Keratinocyte (primary cell): ENCODE results near the gene ESF1. TPM values are rescaled to one million over a fixed set of nuclear protein-coding genes. Genes with fewer than 3 reads are reported as not detected.
"Not testable (repeated sequence)": the region's sequence is repeated elsewhere in the genome, so short reads cannot be mapped to it uniquely, and the experiment has no call there.

Experiments used
- DNase-seq: peaks from one replicate; pipeline ENCODE4 v3.0.0-alpha.2; 2011; ENCODE audit warnings: low read depth, missing footprints, low spot score
- FAIRE-seq: peaks from 2 replicates; lab custom pipeline; 2011; peaks lifted over from hg19 to GRCh38; lab: Jason Lieb, UNC
- H2AFZ ChIP-seq: 2 replicates; pipeline ENCODE4 v1.6.0; 2012; ENCODE audit warnings: low read length, control low read depth, inconsistent platforms; ENCODE audit not compliant: control insufficient read depth
- H3K27ac ChIP-seq: 2 replicates; pipeline ENCODE4 v1.5.1; 2011; ENCODE audit warnings: low read length; ENCODE audit not compliant: control insufficient read depth, insufficient read depth
- H3K27me3 ChIP-seq: 3 replicates; pipeline ENCODE4 v1.6.0; 2011; ENCODE audit warnings: low read length; ENCODE audit not compliant: control insufficient read depth, insufficient read depth; ENCODE audit errors: extremely low read depth
- H3K36me3 ChIP-seq, 2 experiments: 2 replicates in 1 of 2; 3 replicates in 1 of 2; pipeline ENCODE4 v1.5.1; 2011; ENCODE audit warnings: low read length in 2 of 2, mild to moderate bottlenecking in 1 of 2; ENCODE audit not compliant: control insufficient read depth in 2 of 2, insufficient read depth in 2 of 2; ENCODE audit errors: extremely low read depth in 1 of 2
- H3K4me1 ChIP-seq: 3 replicates; pipeline ENCODE4 v1.5.1; 2011; ENCODE audit warnings: low read length; ENCODE audit not compliant: control insufficient read depth, insufficient read depth; ENCODE audit errors: extremely low read depth
- H3K4me2 ChIP-seq: 3 replicates; pipeline ENCODE4 v1.6.0; 2011; ENCODE audit warnings: low read depth, low read length; ENCODE audit not compliant: control insufficient read depth, insufficient read depth; ENCODE audit errors: extremely low read depth
- H3K4me3 ChIP-seq, 3 experiments: fragments of 200-600 bp in 1 of 3; sonication (generic) in 1 of 3; 2 replicates in 2 of 3; 3 replicates in 1 of 3; pipeline ENCODE4 v1.5.1; 2011 to 2016; ENCODE audit warnings: low read length in 3 of 3, mild to moderate bottlenecking in 3 of 3, control low read depth in 2 of 3, inconsistent platforms in 1 of 3, low read depth in 1 of 3, mixed read lengths in 1 of 3, mixed run types in 1 of 3, moderate library complexity in 1 of 3; ENCODE audit not compliant: control insufficient read depth in 2 of 3, insufficient read depth in 2 of 3; ENCODE audit errors: extremely low read depth in 1 of 3
- H3K79me2 ChIP-seq: 2 replicates; pipeline ENCODE4 v1.6.0; 2012; ENCODE audit warnings: low read length; ENCODE audit not compliant: control insufficient read depth, insufficient read depth
- H3K9ac ChIP-seq: 3 replicates; pipeline ENCODE4 v1.6.0; 2011; ENCODE audit warnings: low read length; ENCODE audit not compliant: control insufficient read depth, insufficient read depth; ENCODE audit errors: extremely low read depth
- H3K9me1 ChIP-seq: 3 replicates; pipeline ENCODE4 v1.6.0; 2011; ENCODE audit warnings: low read length; ENCODE audit not compliant: control insufficient read depth, insufficient read depth; ENCODE audit errors: extremely low read depth
- H3K9me3 ChIP-seq: 2 replicates; pipeline ENCODE4 v1.5.1; 2012; ENCODE audit warnings: low read depth, low read length; ENCODE audit not compliant: control insufficient read depth
- H4K20me1 ChIP-seq: 3 replicates; pipeline ENCODE4 v1.6.0; 2011; ENCODE audit warnings: low read length; ENCODE audit not compliant: control insufficient read depth, insufficient read depth; ENCODE audit errors: extremely low read depth
- CTCF ChIP-seq, 3 experiments: IDR thresholded peaks in 1 of 3; conservative IDR thresholded peaks in 1 of 3; optimal IDR thresholded peaks in 1 of 3; 2 replicates in 2 of 3; 3 replicates in 1 of 3; pipeline versions ENCODE3 to v1.5.1; 2011; ENCODE audit warnings: low read length in 3 of 3, mild to moderate bottlenecking in 3 of 3, moderate library complexity in 2 of 3, control low read depth in 1 of 3, inconsistent platforms in 1 of 3; ENCODE audit not compliant: insufficient read depth in 2 of 3; ENCODE audit errors: extremely low read depth in 1 of 3
- EZH2 ChIP-seq: IDR thresholded peaks from one replicate; pipeline ENCODE4 v1.6.1; 2012; ENCODE audit warnings: inconsistent platforms, mild to moderate bottlenecking, low read length, moderate library complexity
- dilution Hi-C: fragments of 300-500 bp; cut with MboI; formaldehyde crosslinking; loops from one replicate; pipeline ENCODE4 v1.7.0; 2020; ENCODE audit warnings: low sequenced_read_pairs; ENCODE audit not compliant: extremely low pct_ligation_motif_present
- polyA plus RNA-seq, 5 experiments: library from polyadenylated mRNA; depleted of rRNA in 3 of 5; stranded (reverse) in 3 of 5; stranded (forward) in 1 of 5; unstranded in 1 of 5; fragments of >200 nt; gene quantifications; 1 replicate in 1 of 5; 2 replicates in 3 of 5; 3 replicates in 1 of 5; pipeline versions ENCODE4 v1.2.1 to v1.2.3, GENCODE V29; 2011 to 2012; ENCODE audit warnings: missing spikeins in 2 of 5, low read depth in 1 of 5, low replicate concordance in 1 of 5

Gene ESF1
- polyA plus RNA-seq, 1 donor (not counting 4 experiments of a cell fraction or from before 2014, with no cell fraction given) = 10.8 TPM

DNA sequence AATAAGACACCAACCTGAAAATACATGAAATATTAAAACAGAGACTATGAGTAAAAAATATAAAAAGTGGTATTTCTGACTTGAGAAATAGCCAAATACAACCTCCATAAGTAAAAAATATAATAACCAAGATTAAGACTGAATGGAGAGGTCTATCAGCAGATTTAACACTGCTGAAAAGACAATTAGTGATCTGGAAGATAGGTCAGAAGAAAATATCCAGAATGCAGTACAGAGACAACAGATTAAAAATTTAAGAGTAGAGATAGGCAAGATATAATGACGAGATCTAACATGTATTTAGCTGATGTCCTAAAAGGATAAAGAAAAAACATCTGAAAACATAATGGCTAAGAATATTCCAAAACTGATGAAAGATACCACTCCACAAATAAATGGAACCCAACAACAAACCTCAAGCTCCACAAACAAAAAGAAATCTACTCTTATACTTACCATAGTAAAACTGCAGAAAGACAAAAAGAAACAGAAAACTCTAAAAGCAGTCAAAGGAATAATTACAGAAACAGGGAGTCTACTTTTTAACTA lies 18.8 kb downstream of the ESF1 start:
- H3K9ac ChIP-seq = no peak overlapping the region
- no peak for DNase-seq
- H3K9me3 ChIP-seq = no peaks in the 10 kb centered on the region
- no peak overlapping the region for H2AFZ ChIP-seq
- H3K4me1 ChIP-seq = peaks cover 6% of the 10 kb centered on the region
- FAIRE-seq = peak; percentile 52
- H3K4me2 ChIP-seq = no peak overlapping the region
- H3K27ac ChIP-seq = no peak overlapping the region
- peaks cover 18 to 39% of the 10 kb centered on the region in 2 experiments for H3K36me3 ChIP-seq
- TF ChIP-seq CTCF (optimal IDR thresholded peaks at IDR 0.05 in 1 of 3, IDR thresholded peaks at IDR 0.05 in 1 of 3, conservative IDR thresholded peaks at IDR 0.05 in 1 of 3; ENCODE audit: extremely low read depth in 1 of 3, insufficient read depth in 2 of 3, low read length in 3 of 3) = no peak
- TF ChIP-seq EZH2 = no peak
- dilution Hi-C loops = no loop called here
- no peaks in the 10 kb centered on the region for H3K27me3 ChIP-seq
- no peaks in the 10 kb centered on the region for H3K9me1 ChIP-seq
- H3K79me2 ChIP-seq = peaks cover 5% of the 10 kb centered on the region
- H4K20me1 ChIP-seq = no peaks in the 10 kb centered on the region
- H3K4me3 ChIP-seq = no peak overlapping the region

DNA sequence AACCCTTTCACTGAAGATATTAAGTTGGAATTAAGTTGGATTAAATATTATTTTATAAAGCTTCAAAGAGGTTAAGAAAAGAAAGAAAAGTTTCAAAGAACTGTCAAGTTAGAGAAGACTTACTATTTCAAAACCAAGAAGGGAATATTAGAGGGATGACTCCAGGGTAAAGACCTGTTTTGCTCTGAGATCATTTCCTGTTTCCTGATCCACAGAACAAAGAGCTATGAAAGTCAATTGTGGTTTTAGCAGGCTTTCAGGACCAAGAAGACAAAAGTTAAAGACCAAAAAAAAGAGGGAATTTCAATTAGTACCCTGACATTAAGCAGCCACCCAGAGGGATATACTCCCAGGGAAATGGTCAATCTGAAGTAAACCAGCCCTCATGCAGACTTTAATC lies 19.4 kb downstream of the ESF1 start:
- Histone ChIP-seq H3K4me1 (peaks cover 6% of the 10 kb centered on the region), H3K27ac (peak overlapping the region; percentile 37), H3K27me3 (no peaks in the 10 kb centered on the region), H2AFZ (no peak overlapping the region), H3K9me1 (no peaks in the 10 kb centered on the region), H3K4me3 (no peak overlapping the region), H3K36me3 (peaks cover 14 to 33% of the 10 kb centered on the region in 2 experiments), H4K20me1 (no peaks in the 10 kb centered on the region), H3K9ac (no peak overlapping the region), H3K79me2 (peaks cover 5% of the 10 kb centered on the region), H3K4me2 (no peak overlapping the region), H3K9me3 (no peaks in the 10 kb centered on the region)
- FAIRE-seq (peak; percentile 34), DNase-seq (no peak)
- dilution Hi-C loops = no loop called here
- TF ChIP-seq CTCF (optimal IDR thresholded peaks at IDR 0.05 in 1 of 3, IDR thresholded peaks at IDR 0.05 in 1 of 3, conservative IDR thresholded peaks at IDR 0.05 in 1 of 3; ENCODE audit: extremely low read depth in 1 of 3, insufficient read depth in 2 of 3, low read length in 3 of 3) (no peak), EZH2 (no peak)

GRCh38 chr20:13760451-13760946 lies 24.2 kb downstream of the ESF1 start:
- Histone ChIP-seq H3K36me3 (peaks cover 0 to 13% of the 10 kb centered on the region in 2 experiments), H3K4me1 (peaks cover 15% of the 10 kb centered on the region)
- H3K4me2 ChIP-seq, dilution Hi-C loops, H3K4me3 ChIP-seq, H3K27me3 ChIP-seq, DNase-seq, H3K27ac ChIP-seq, H3K9me1 ChIP-seq, H4K20me1 ChIP-seq, FAIRE-seq, H2AFZ ChIP-seq, H3K9me3 ChIP-seq, H3K9ac ChIP-seq, H3K79me2 ChIP-seq: not testable (repeated sequence)
